ENCODE measurements around the gene CDC20. TPM values are rescaled to one million over a fixed set of nuclear protein-coding genes. Genes with fewer than 3 reads are reported as not detected.
"Not testable (repeated sequence)": the region's sequence is repeated elsewhere in the genome, so short reads cannot be mapped to it uniquely, and the experiment has no call there.

CDC20 gene
- total RNA-seq, 1 donor from 2014 or later = 4.9 TPM

DNA sequence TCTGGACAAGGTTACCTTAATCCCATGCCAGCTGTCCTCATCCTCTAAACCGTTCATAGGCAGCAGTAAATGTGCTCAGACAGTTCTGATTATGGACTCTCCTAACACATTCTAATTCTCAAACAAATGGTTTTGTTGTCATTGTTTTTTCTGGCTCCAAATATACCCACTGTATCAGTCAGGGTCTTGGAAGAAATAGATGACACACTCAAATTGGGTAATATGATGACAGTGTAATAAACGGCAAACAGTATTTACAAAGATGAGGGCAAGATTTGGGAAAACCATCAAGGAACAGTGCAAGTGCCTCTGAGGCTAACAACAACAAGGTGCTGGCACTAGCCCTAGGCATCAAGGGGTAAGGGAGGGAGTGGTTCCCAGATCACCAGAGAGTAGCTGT, 4.3 kb upstream of the CDC20 start:
- DNase-seq (ENCODE audit: low spot score) = no peak

DNA sequence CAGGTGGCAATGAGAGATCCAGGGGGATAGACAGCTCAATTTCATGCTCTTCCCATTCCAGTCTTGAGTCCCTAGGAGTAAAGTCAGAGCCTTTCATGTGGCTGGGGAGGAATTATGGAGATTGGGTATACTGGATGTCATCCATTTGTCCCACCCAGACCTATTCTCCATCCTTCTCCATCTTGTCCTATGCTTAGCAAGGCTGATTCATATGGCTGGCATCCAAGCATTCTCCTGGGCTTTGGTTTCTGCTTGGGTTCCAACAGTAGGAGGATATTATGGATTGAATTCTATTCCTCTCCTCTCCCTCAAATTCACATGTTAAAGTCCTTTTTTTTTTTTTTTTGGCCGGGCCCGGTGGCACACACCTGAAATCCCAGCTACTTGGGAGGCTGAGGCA, 3.8 kb upstream of the CDC20 start:
- DNase-seq (ENCODE audit: low spot score) = no peak

DNA sequence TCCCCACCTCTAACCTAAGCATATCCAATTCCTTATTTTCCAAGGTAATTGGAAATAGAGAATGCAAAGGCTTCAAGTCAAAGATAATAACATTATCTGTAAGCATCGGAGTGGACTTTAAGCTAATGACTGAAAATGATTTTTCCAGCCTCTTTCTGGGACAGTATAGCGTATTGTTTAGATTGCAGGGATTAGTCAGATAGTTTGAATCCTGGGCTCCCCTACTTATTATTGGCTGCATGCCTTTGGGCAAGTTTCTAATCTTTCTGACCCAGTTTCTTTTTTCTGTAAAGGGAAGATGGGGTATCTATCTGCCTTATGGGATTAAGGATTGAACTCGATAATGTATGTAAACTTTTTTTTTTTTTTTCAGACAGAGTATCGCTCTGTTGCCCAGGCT, 1.5 kb upstream of the CDC20 start:
- no peak for DNase-seq (ENCODE audit: low spot score)

DNA sequence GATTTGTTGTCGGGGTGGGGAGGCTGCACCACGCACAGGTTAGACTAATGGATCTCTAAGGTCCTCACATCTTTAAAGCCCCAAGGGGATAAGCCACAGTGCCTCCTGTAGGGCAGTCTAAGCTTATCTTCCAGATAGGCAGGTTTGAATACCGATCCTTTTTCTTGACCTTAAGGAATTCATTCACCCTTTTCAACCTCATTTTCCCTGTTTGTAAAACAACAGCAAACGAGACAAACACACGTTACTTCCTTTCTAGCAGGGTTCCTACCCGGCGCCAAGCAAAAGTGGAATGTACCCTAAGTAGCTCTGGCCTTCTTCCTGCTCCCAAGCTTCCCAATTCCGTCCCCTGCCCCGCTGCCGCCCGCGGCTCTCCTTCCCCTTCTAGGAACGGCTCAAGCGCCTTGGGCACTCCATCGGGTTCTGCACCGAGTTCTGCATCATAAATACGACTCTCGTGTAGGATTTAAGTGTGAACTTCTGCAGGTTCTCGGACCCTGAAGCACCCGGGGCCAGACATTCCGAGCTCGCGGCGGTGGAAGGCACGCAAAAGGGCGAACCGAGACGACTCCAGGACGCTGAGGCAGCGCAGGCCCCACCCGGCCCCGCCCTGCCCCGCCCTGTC, 548 bp upstream of the CDC20 start:
- DNase-seq (ENCODE audit: low spot score) = no peak

DNA sequence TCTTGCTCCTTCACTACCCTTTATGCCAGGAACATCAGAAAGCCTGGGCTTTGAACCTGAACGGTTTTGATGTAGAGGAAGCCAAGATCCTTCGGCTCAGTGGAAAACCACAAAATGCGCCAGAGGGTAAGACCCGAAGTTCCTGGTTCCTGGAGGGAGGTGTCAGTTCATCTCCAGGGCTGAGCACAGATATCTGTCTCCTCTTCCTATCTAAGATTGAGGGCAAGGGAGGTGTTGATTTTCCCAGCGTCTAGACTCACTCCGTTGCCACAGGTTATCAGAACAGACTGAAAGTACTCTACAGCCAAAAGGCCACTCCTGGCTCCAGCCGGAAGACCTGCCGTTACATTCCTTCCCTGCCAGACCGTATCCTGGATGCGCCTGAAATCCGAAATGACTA, 915 bp downstream of the CDC20 start:
- DNase-seq (ENCODE audit: low spot score) = no peak

DNA sequence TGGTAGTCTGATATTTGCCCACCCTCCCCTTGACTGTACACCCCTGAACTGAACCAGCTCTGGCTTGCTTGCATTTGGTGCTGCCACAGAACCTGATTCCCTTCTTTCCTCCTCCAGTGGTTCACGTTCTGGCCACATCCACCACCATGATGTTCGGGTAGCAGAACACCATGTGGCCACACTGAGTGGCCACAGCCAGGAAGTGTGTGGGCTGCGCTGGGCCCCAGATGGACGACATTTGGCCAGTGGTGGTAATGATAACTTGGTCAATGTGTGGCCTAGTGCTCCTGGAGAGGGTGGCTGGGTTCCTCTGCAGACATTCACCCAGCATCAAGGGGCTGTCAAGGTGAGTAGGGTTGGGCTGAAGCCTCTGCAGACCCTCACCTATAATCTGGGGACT, 1.8 kb downstream of the CDC20 start:
- no peak for DNase-seq (ENCODE audit: low spot score)

DNA sequence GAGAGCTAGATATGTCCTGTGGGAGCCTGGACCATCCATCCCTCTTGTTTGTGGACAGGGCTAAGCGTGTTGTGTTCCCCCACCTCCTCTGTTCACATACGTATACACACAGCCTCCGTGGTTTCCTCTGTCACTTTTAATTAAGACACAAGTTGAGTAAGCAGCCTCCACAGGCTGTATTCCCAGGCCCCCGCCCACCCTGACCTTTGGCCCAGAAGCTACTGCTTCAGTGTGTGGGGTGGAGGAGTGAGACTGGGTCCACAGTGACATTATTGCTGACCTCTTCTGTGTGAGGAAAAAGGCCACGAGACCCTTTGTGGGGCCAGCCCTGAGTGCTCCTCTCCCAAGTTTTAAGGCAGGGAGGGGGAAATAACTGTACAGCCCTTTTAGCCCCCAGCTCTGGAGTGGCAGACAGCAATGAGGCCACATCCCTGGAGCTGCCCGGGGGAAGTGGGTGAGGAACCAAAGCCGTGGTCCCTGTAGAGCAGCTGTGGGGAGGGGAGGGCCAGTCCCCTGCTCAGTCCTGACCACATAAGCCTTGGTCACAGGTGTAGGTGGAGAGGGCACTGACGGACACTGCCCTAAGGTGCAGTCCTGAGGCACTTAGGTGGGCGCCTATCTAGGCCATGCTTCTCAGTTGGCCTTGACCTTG, 4.6 kb downstream of the CDC20 start:
- DNase-seq (ENCODE audit: low spot score) = no peak

DNA sequence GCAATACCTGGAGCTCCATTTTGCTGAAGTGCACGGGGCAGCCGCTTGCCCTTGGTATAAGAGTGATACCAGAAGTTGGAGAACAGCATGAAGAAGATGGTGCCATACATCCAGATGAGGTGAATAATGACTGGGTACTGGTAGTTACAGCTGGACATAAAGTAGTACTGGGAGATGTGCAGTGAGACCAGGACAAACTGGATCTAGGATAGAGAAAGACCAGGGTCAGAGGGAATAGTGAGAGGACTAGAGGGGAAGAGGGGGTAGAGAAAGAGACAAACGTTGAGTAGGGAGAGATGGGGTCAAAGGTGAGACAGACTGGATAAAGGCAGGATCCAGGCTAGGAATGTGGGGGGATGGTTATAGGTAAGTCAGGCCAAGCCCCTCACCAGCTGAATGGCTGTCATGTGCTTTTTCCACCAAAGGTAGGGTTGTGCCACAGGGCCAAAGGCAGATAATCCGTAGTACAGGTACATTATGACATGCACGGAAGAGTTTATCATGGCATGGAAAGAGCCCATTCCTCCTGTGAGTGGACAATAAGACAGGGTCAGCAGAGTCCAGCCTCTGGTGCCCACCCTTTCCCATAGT, 5.2 kb downstream of the CDC20 start:
- no peak for DNase-seq (ENCODE audit: low spot score)

DNA sequence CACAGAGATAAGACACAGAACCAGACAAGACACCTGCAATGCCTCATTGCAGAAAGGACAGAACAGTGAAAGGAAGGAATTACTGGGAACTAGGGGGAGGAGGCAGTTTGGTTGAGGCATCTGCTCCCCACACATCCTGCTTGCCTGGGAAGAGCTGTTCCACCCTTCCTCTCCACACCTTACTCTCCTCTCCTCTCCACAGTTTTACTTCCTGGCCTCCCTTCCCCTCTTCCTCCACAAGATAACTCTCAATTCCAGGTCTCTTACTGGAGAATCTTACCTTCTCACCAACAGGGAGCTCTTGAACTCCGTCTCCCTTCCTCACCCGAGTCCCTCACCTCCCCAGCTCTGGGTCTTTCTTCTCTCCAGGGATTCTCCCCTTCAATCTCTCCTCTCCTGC, 6.9 kb downstream of the CDC20 start:
- no peak for DNase-seq (ENCODE audit: low spot score)

DNA sequence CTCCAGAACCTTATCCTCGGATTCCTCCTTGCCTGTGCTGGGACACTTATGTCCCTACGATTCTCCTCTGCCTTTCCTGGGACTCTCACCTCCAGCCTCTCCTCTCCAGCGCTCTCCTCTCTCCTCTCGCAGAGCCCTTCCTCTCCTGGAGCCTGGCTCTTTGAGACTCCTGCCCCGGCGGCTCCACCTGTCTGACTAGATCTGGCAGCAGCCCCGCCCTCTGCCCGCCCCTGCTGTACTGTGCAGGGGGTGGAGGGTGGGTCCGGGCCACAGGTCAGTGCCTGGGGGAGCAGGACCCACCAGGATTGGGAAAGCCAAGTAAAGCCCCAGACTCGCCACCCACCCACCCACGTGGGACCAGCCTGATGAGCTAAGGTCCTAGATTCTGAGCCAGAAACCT, 7.4 kb downstream of the CDC20 start:
- no peak for DNase-seq (ENCODE audit: low spot score)

DNA sequence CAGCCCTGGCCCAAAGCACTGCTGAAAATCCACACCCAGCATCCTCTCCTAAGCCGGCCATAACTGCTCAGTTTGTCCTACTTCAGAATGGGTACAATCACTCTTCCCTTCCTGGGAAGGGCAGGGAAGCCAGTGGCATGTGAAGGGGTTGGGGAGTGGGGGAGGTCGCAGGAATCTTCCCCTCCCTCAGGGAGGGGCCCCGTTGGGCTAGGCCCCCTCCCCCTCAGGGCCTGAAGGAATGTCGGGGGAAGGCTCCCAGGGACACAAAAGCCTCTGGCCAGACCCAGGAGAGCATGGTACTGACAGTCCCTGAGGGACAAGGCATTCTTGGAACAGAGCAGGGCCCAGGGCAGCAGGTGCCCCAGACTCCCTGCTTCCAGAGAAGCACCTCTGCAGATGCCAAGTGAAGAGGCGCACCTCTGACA, 7.8 kb downstream of the CDC20 start:
- DNase-seq (ENCODE audit: low spot score) = no peak

DNA sequence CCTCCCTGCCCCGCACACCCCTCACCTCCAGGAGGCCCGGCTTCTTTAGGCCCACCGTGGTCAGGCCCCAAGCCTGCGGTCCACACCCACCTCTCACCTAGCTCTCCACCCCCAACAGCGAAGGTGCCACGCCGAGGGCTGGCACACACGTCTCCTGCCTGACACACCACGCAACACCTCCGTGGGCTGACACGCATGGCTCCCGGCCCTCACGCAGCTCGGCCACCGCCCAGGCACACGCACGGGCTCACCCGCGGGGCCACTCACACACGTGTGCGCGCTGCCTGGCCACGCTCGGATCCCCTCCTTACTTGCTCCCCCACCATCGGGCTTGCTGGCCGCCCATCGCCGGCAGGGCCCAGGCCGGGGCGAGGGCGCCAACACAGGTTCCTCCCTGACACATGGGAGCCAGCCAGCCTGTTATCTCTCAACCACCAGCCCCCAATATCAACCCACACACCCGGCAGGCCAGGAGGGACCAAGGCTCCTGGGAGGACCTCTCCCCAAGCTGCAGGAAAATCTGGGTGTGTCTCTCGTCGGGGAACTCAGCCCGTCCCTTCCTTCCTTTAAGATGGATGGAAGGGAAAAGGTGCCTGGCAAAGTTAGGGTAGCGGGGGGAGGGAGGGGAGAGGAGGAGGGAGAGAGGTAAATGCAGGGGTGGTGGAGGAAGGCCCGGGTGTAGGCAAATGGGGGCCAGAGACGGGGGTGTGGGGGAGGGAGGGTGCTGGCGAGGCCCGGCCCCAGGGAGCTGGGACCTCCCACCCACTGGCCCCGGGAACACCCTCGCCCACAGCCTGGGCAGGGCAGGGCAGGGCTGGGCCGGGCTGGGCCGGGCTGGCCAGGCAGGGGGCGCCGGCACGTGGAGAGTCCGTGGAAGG, 8.5 kb downstream of the CDC20 start:
- no peak for DNase-seq (ENCODE audit: low spot score)

DNA sequence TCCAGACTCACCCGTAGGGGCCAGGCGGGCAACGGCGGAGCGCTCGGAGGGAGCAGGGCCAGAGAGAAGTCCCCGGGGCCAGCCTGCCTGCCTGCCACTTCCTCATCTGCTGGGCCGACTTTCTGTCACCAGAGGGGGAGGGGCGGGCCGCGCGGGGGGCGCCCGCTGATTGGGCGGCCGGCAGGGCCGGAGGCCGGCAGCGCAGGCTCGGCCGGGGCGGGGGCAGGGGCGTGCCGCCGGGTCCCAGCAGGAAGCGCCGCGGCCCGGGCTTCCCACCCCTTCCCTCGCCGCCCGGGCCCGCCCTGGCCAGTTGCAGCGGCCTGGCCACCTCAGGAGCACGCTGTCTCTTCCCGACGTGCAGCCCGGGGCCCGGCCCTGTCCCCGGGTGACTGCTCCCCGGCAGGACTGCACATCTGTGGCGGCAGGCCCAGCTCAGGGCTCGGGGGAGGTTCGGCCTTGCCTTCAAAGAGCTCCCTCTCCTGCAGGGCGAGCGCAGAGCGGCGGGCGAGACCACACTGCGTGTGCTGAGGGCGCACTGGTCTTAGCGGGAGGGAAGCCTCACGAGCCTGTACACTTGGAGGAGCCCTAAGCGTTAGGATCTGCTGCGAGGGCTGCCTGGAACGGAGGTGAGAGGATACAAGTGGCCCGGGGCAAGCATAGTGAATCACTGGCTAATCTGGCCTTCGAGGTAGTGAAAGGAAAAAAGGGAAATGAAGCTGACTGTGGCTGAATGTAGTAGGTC, 9.3 kb downstream of the CDC20 start, which contains the start of gene ELOVL1:
Gene ELOVL1, minus strand, starts transcription at position 108 of the 742 bp plus-strand sequence. CDS start 2,402 bp downstream, outside the sequence.
- peak; percentile 98 for DNase-seq (ENCODE audit: low spot score)

DNA sequence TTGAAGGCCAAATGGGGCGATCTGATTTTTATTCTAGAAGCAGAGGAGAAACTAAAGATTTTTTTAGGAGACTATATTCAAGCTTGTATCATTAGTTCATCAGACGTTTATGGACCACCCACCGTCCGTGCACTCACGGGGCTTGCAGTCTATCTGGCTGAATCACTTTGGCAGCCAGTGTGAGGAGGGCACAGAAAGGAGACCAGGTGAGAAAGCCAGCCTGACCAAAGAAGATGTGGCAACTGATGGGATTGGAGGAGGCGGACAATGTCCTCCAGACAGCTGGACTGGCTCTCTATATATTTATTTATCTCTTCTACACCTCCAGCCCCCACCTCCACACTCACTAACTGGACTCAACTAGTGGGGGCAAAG, 9.9 kb downstream of the CDC20 start:
- no peak for DNase-seq (ENCODE audit: low spot score)

DNA sequence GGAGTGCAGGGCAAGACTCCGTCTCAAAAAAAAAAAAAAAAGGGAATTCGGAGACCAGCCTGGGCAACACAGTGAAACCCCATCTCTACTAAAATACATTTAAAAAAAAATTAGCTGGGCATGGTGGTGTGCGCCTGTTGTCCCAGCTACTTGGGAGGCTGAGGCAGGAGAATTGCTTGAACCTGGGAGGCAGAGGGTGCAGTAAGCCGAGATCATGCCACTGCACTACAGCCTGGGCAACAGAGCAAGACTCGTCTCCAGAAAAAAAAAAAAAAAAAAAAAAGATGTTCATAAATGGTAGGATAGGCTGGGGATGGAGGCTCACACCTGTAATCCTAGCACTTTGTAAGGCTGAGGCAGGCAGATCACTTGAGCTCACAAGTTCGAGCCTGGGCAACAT, 11.0 kb downstream of the CDC20 start:
- DNase-seq (ENCODE audit: low spot score) = not testable (repeated sequence)

DNA sequence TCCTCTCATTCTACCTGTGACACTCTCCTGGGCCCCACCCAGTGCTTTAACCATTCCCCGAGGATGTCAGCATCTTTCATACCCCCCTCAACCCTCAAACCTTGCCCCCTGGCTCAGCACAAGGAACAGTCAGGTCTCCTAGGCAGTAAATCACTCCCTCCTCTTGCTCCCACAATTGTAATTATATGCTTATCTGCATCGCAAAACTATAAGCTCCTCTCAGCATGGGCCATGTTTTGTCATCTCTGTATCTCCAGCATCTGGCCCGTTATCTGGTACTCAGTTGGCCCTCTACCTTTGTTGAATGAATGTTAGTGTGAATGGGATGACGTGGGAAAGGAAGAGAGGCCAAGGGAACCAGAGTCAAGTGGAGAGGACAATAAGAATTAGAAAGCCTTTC, 11.8 kb downstream of the CDC20 start:
- DNase-seq (ENCODE audit: low spot score) = no peak

DNA sequence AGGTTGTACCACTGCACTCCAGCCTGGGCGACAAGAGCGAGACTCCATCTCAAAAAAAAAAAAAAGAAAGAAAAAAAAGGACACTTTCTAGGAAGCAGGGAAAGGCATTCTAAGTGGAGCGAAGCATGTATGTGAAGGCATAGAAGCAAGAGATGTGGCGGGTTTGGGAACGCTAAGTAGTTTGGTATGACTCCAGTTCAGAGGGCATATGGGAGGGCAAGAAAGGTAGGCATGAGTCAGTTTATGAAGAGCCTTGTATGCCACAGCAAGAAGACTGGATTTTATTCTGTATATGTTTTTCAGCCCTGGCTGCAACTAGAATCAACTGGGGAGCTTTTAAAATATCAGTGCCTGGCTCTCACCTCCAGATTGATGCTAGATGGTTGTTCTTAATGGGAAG, 13.4 kb downstream of the CDC20 start:
- DNase-seq (ENCODE audit: low spot score) = no peak

DNA sequence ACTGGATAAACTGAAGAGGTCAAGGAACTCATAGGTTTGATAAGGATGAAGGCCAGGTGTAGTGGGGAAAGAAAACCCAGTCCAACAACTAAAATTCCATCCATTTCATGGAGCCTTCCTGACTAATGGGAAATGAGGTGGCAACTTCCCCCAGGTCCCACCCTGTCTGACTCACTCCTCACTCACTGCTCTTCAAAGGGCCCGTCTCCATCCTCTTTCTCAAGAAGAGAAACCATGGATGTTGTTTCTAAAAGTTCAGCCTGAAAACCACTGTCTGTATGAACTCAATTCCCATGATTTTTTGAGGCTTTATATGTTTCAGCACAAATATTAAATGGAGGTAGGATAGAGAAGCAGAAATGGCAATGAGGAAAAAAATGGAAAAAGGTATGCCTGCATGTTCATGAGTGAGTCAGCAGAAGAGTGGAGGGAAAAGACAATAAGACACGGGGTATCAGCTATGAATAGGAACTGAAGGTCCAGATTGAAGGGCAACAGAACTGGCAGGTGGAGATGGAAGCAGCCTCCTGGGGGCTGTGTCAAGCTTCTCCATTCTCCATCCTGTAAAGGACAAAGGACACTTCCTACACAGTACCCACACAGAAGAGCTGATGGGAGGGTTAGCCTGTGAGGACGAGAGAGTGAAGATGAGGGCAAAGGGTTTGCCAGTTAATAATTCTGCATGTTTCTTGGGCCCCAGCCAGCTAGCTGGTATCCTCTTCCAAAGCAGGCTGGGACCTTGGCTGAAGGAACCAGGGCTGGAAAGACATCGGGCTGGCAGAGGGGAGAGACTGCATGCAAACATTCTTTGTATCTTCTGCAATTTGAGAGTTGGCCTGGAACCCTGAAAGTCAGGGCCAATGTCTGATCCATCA, 14.5 kb downstream of the CDC20 start:
- DNase-seq (ENCODE audit: low spot score) = no peak

DNA sequence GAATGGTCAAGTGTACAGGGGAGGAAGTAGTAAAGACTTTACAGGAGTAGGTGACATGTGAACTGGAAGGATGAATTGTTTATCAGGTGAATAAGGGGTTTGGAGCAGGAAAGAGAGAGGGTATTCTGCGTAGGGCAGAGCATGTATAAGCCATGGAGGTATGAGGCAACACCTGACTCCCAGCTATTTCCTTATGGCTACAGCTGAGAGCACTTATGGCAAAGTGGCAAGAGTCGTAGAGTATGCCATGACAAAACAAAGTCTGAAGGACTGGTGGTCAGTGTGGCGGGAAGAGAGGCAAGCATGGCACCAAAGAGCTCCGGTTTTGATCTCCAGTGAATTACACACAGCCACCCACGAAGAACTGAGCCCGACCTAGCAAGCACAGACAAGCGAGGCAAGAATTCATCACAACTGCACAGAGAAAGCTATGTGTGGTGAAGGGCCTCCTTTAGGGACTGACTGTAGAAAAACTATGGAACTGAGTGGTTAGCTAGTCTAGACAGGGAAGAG, 18.0 kb downstream of the CDC20 start:
- DNase-seq (ENCODE audit: low spot score) = no peak

DNA sequence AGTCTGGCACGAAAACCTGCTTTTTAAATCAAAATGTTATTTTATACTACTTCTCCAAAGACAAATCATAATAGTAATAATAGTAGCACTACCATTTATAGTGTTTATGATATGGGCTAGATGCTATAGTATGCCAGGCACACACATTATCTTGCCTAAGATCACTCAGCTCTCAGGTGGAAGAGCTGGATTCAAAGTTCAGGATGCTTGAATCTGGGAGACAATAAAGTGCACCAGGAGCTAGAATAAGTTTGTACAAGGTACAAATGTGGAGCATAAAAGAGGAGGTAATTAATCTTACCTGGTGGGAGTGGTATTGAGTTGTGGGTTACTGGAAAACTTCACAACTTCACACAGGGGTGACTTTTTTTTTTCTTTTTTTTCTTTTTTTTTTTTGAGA, 19.1 kb downstream of the CDC20 start:
- DNase-seq (ENCODE audit: low spot score) = no peak

Data from mesenteric fat pad (tissue), 1 donor.